NCI-H460 (cell line): Measurements from ENCODE around the gene DNAJC8. TPM values are rescaled to one million over a fixed set of nuclear protein-coding genes. Genes with fewer than 3 reads are reported as not detected.

ENCODE experiments used
- DNase-seq: peaks from one replicate; pipeline ENCODE4 v3.0.0-alpha.2; 2016; ENCODE audit warnings: low read depth; ENCODE audit errors: extremely low read depth
- total RNA-seq: library from RNA; depleted of rRNA; stranded (reverse); fragments of >200 nt; shearing (Covaris generic); gene quantifications from 2 replicates; pipeline ENCODE4 v1.2.3, GENCODE V29; 2014

The DNAJC8 gene
- total RNA-seq, 1 experiment from 2014 or later, result 59.6 TPM

- DNase-seq, result peak; percentile 49
Measured at GRCh38 chr1:28208818-28209441, 23.9 kb downstream of the DNAJC8 start.

GRCh38 chr1:28205243-28205642, 27.6 kb downstream of the DNAJC8 start:
- no peak for DNase-seq

- DNase-seq, result no peak
Measured at GRCh38 chr1:28200234-28200873, 32.5 kb downstream of the DNAJC8 start.

- DNase-seq, result no peak
Measured at GRCh38 chr1:28199328-28200233, 33.2 kb downstream of the DNAJC8 start.

- DNase-seq, result no peak
Measured at GRCh38 chr1:28197682-28198415, 35.0 kb downstream of the DNAJC8 start.

- DNase-seq, result no peak
Measured at GRCh38 chr1:28196330-28196729, 36.5 kb downstream of the DNAJC8 start.

- no peak for DNase-seq
Measured at GRCh38 chr1:28195780-28196179, 37.0 kb downstream of the DNAJC8 start.

- no peak for DNase-seq
Measured at GRCh38 chr1:28194326-28195035, 38.3 kb downstream of the DNAJC8 start.

- no peak for DNase-seq
Measured at GRCh38 chr1:28193701-28194161, 39.1 kb downstream of the DNAJC8 start.

GRCh38 chr1:28190996-28191645, 41.7 kb downstream of the DNAJC8 start:
- DNase-seq, result no peak

- no peak for DNase-seq
Measured at GRCh38 chr1:28190337-28190979, 42.4 kb downstream of the DNAJC8 start.

- DNase-seq, result no peak
Measured at GRCh38 chr1:28185071-28185470, 47.8 kb downstream of the DNAJC8 start.

- no peak for DNase-seq
Measured at GRCh38 chr1:28180306-28181305, 52.2 kb downstream of the DNAJC8 start.

- DNase-seq, result no peak
Measured at GRCh38 chr1:28178690-28179485, 53.9 kb downstream of the DNAJC8 start.

GRCh38 chr1:28176492-28177470, 56.0 kb downstream of the DNAJC8 start, which contains the start of gene PTAFR:
TSS of gene PTAFR (minus strand) at chr1:28176690. CDS start at chr1:28151021, 25,669 bp downstream.
- DNase-seq, result no peak
